Activated T-cell treated with anti-CD3 and anti-CD28 coated beads, Interleukin-2, amount 50 U/mL, for 72 hours (primary cell): ENCODE measurements around the gene STARD3NL. TPM values are rescaled to one million over a fixed set of nuclear protein-coding genes. Genes with fewer than 3 reads are reported as not detected.
A peak's percentile ranks its signal among the peaks of the same experiment; 100 is the strongest.
"Not testable (repeated sequence)": the region's sequence is repeated elsewhere in the genome, so short reads cannot be mapped to it uniquely, and the experiment has no call there.

Experiments used
- ATAC-seq, 2 donors: fragments of 150-1000 bp; cut with Tn5 transposase; replicated peaks in 1 of 2; 2 replicates each; pipeline ENCODE4 v1.10.0; 2021; ENCODE audit warnings: moderate library complexity in 2 of 2, mild to moderate bottlenecking in 1 of 2
- DNase-seq, 2 donors: peaks; one replicate each; pipeline ENCODE4 v3.0.0; 2021 to 2022; ENCODE audit warnings: mixed read lengths in 1 of 2
- H3K27ac Mint-ChIP-seq: one replicate; pipeline ENCODE4 v1.8.0; 2022; ENCODE audit warnings: mild to moderate bottlenecking, moderate library complexity, mixed read lengths
- H3K27me3 Mint-ChIP-seq: one replicate; pipeline ENCODE4 v1.8.0; 2022; ENCODE audit warnings: low read depth, mixed read lengths
- H3K36me3 Mint-ChIP-seq, 2 donors: one replicate each; pipeline ENCODE4 v1.8.0; 2022; ENCODE audit warnings: mixed read lengths in 2 of 2, mild to moderate bottlenecking in 1 of 2; ENCODE audit not compliant: insufficient read depth in 2 of 2
- H3K4me1 Mint-ChIP-seq: one replicate; pipeline ENCODE4 v1.8.0; 2022; ENCODE audit warnings: low read depth, mixed read lengths
- H3K4me3 Mint-ChIP-seq, 2 donors: one replicate each; pipeline ENCODE4 v1.8.0; 2022; ENCODE audit warnings: mild to moderate bottlenecking in 2 of 2, mixed read lengths in 2 of 2, moderate library complexity in 2 of 2
- H3K9me3 Mint-ChIP-seq, 2 donors: one replicate each; pipeline ENCODE4 v1.8.0; 2022; ENCODE audit warnings: mixed read lengths in 2 of 2
- total RNA-seq, 2 donors: library from RNA; stranded (reverse); gene quantifications; one replicate each; pipeline ENCODE4 v1.2.3, GENCODE V29; 2022

The STARD3NL gene
- total RNA-seq, 2 donors from 2014 or later, result 25.8 to 26.7 TPM

GRCh38 chr7:38168890-38169570, 9.0 kb upstream of the STARD3NL start:
- H3K27me3 Mint-ChIP-seq, result peaks cover 37% of the 10 kb centered on the region
- H3K4me3 Mint-ChIP-seq, result no peak overlapping the region
- no peak for ATAC-seq
- peaks cover 34% of the 10 kb centered on the region for H3K4me1 Mint-ChIP-seq
- no peaks in the 10 kb centered on the region for H3K36me3 Mint-ChIP-seq
- H3K9me3 Mint-ChIP-seq, result peaks cover 0 to 2% of the 10 kb centered on the region in 2 donors
- no peak overlapping the region for H3K27ac Mint-ChIP-seq
- no peak for DNase-seq

GRCh38 chr7:38169847-38170246, 8.2 kb upstream of the STARD3NL start:
- ATAC-seq (peak in 1 of 2 donors; percentile 43), DNase-seq (no peak)
- Mint-ChIP-seq H3K9me3 (peaks cover 0 to 2% of the 10 kb centered on the region in 2 donors), H3K4me1 (peaks cover 42% of the 10 kb centered on the region), H3K27me3 (peaks cover 37% of the 10 kb centered on the region), H3K4me3 (no peak overlapping the region), H3K36me3 (peaks cover 0 to 1% of the 10 kb centered on the region in 2 donors), H3K27ac (no peak overlapping the region)

- H3K4me1 Mint-ChIP-seq, result peaks cover 49% of the 10 kb centered on the region
- peaks cover 30% of the 10 kb centered on the region for H3K27me3 Mint-ChIP-seq
- H3K4me3 Mint-ChIP-seq, result peak overlapping the region; percentile 3 to 59
- H3K36me3 Mint-ChIP-seq, result peaks cover 0 to 1% of the 10 kb centered on the region in 2 donors
- DNase-seq, result peak in 1 of 2 donors; percentile 12
- peak; percentile 76 to 81 for ATAC-seq
- H3K9me3 Mint-ChIP-seq, result peaks cover 0 to 2% of the 10 kb centered on the region in 2 donors
- H3K27ac Mint-ChIP-seq, result no peak overlapping the region
These were observed 6.2 kb upstream of the STARD3NL start for GRCh38 chr7:38171623-38172391.

- peaks cover 18% of the 10 kb centered on the region for H3K27me3 Mint-ChIP-seq
- not testable (repeated sequence) for H3K9me3 Mint-ChIP-seq, H3K4me3 Mint-ChIP-seq, DNase-seq, H3K36me3 Mint-ChIP-seq, ATAC-seq, H3K27ac Mint-ChIP-seq
- peaks cover 67% of the 10 kb centered on the region for H3K4me1 Mint-ChIP-seq
These were observed 2.5 kb upstream of the STARD3NL start for GRCh38 chr7:38175547-38175946.

- Mint-ChIP-seq H3K4me1 (peaks cover 60% of the 10 kb centered on the region), H3K36me3 (peaks cover 0 to 3% of the 10 kb centered on the region in 2 donors), H3K4me3 (peak overlapping the region; percentile 86 to 98), H3K27ac (peak overlapping the region; percentile 88), H3K9me3 (peaks cover 0 to 1% of the 10 kb centered on the region in 2 donors), H3K27me3 (peaks cover 11% of the 10 kb centered on the region)
- ATAC-seq (no peak), DNase-seq (no peak)
These were observed 433 bp upstream of the STARD3NL start for GRCh38 chr7:38177621-38178003.

- Mint-ChIP-seq H3K4me1 (peaks cover 61% of the 10 kb centered on the region), H3K27me3 (peaks cover 11% of the 10 kb centered on the region), H3K36me3 (peaks cover 0 to 3% of the 10 kb centered on the region in 2 donors), H3K27ac (peak overlapping the region; percentile 90), H3K9me3 (no peaks in the 10 kb centered on the region), H3K4me3 (peak overlapping the region; percentile 86 to 98)
- ATAC-seq (peak; percentile 59 to 62), DNase-seq (no peak)
These were observed 775 bp downstream of the STARD3NL start for GRCh38 chr7:38178695-38179344.

- no peaks in the 10 kb centered on the region for H3K9me3 Mint-ChIP-seq
- peak overlapping the region; percentile 86 to 98 for H3K4me3 Mint-ChIP-seq
- H3K27ac Mint-ChIP-seq, result peak overlapping the region; percentile 90
- peaks cover 2 to 5% of the 10 kb centered on the region in 2 donors for H3K36me3 Mint-ChIP-seq
- peaks cover 56% of the 10 kb centered on the region for H3K4me1 Mint-ChIP-seq
- DNase-seq (no peak), ATAC-seq (no peak)
- peaks cover 1% of the 10 kb centered on the region for H3K27me3 Mint-ChIP-seq
These were observed 1.8 kb downstream of the STARD3NL start for GRCh38 chr7:38179776-38180226.

- Mint-ChIP-seq H3K4me1 (peaks cover 58% of the 10 kb centered on the region), H3K4me3 (no peak overlapping the region), H3K27me3 (no peaks in the 10 kb centered on the region)
These were observed 3.1 kb downstream of the STARD3NL start for GRCh38 chr7:38181111-38181510.

GRCh38 chr7:38182450-38182849, 4.4 kb downstream of the STARD3NL start:
- DNase-seq, result no peak
- H3K9me3 Mint-ChIP-seq, result no peaks in the 10 kb centered on the region

More at GRCh38 chr7:38181111-38181510, 3.1 kb downstream of the STARD3NL start:
- ATAC-seq (no peak), DNase-seq (no peak)
- Mint-ChIP-seq H3K27ac (no peak overlapping the region), H3K36me3 (peaks cover 2 to 5% of the 10 kb centered on the region in 2 donors), H3K9me3 (no peaks in the 10 kb centered on the region)

GRCh38 chr7:38185395-38186307, 7.6 kb downstream of the STARD3NL start:
- Mint-ChIP-seq H3K27ac (no peak overlapping the region), H3K4me3 (no peak overlapping the region)

More at GRCh38 chr7:38182450-38182849, 4.4 kb downstream of the STARD3NL start:
- H3K36me3 Mint-ChIP-seq, result peaks cover 2 to 5% of the 10 kb centered on the region in 2 donors
- H3K27ac Mint-ChIP-seq, result no peak overlapping the region
- ATAC-seq, result no peak
- no peaks in the 10 kb centered on the region for H3K27me3 Mint-ChIP-seq
- H3K4me3 Mint-ChIP-seq, result no peak overlapping the region
- H3K4me1 Mint-ChIP-seq, result peaks cover 50% of the 10 kb centered on the region

GRCh38 chr7:38186593-38187314, 8.7 kb downstream of the STARD3NL start:
- Mint-ChIP-seq H3K27me3 (no peaks in the 10 kb centered on the region), H3K9me3 (peaks cover 2% of the 10 kb centered on the region in 2 donors), H3K36me3 (peaks cover 0 to 7% of the 10 kb centered on the region in 2 donors), H3K4me1 (peaks cover 48% of the 10 kb centered on the region), H3K27ac (no peak overlapping the region), H3K4me3 (no peak overlapping the region)
- DNase-seq (no peak), ATAC-seq (no peak)

More at GRCh38 chr7:38185395-38186307, 7.6 kb downstream of the STARD3NL start:
- H3K36me3 Mint-ChIP-seq, result peaks cover 0 to 5% of the 10 kb centered on the region in 2 donors
- H3K4me1 Mint-ChIP-seq, result peaks cover 51% of the 10 kb centered on the region
- H3K9me3 Mint-ChIP-seq, result no peaks in the 10 kb centered on the region
- no peaks in the 10 kb centered on the region for H3K27me3 Mint-ChIP-seq
- no peak for ATAC-seq
- no peak for DNase-seq
